Thyroid gland (tissue), 4 donors: ENCODE results near the gene TMEM271. TPM values are rescaled to one million over a fixed set of nuclear protein-coding genes. Genes with fewer than 3 reads are reported as not detected.

Experiments used
- DNase-seq, 2 donors: peaks; one replicate each; pipeline ENCODE4 v3.0.0-alpha.2; 2019
- H3K27ac ChIP-seq, 3 donors: fragments of 200-600 bp; sonication (generic); 1 replicate in 2 of 3; 2 replicates in 1 of 3; pipeline ENCODE4 v1.5.1; 2016 to 2019; ENCODE audit warnings: mild to moderate bottlenecking in 1 of 3, moderate library complexity in 1 of 3
- H3K27me3 ChIP-seq: fragments of 200-600 bp; sonication (generic); one replicate; pipeline ENCODE4 v1.5.1; 2019
- H3K36me3 ChIP-seq, 2 donors: fragments of 200-600 bp; sonication (generic); one replicate each; pipeline ENCODE4 v1.5.1; 2016 to 2019
- H3K4me1 ChIP-seq, 2 donors: fragments of 200-600 bp; sonication (generic); one replicate each; pipeline ENCODE4 v1.5.1; 2017 to 2019
- H3K4me3 ChIP-seq, 3 donors: fragments of 200-600 bp; sonication (generic); replicated peaks in 1 of 3; 1 replicate in 2 of 3; 2 replicates in 1 of 3; pipeline ENCODE4 v1.5.1; 2016; ENCODE audit warnings: mild to moderate bottlenecking in 1 of 3
- H3K9me3 ChIP-seq: fragments of 200-600 bp; sonication (generic); one replicate; pipeline ENCODE4 v1.5.1; 2017
- POLR2A ChIP-seq, 2 donors: fragments of 450-650 bp; IDR thresholded peaks; one replicate each; pipeline ENCODE4 v1.6.1; 2017; ENCODE audit warnings: antibody characterized with exemption in 2 of 2, mild to moderate bottlenecking in 2 of 2, moderate library complexity in 1 of 2
- WGBS, 2 donors: methylation state at CpG; one replicate each; pipeline ENCODE4 v1.1.5; 2017; 5-methylcytosine and 5-hydroxymethylcytosine counted together
- intact Hi-C: fragments of 100-400 bp; cut with DNase I; formaldehyde crosslinking; loops from one replicate; pipeline ENCODE4 v1.15.1; 2023
- total RNA-seq, 4 donors: library from RNA; depleted of rRNA; stranded (reverse); fragments of >200 nt; gene quantifications; one replicate each; pipeline ENCODE4 v1.2.3, GENCODE V29; 2016
- TF ChIP-seq, protein P1 (sequence below), 6 experiments: fragments of 200-600 bp in 3 of 6; fragments of 450-650 bp in 3 of 6; sonication (generic) in 3 of 6; IDR thresholded peaks; one replicate each; pipeline ENCODE4 v1.5.1; 2016 to 2019; ENCODE audit warnings: antibody characterized with exemption in 6 of 6, mild to moderate bottlenecking in 2 of 6, inconsistent platforms in 1 of 6, moderate library complexity in 1 of 6

TMEM271 gene
- total RNA-seq, 4 donors from 2014 or later: not detected

DNA sequence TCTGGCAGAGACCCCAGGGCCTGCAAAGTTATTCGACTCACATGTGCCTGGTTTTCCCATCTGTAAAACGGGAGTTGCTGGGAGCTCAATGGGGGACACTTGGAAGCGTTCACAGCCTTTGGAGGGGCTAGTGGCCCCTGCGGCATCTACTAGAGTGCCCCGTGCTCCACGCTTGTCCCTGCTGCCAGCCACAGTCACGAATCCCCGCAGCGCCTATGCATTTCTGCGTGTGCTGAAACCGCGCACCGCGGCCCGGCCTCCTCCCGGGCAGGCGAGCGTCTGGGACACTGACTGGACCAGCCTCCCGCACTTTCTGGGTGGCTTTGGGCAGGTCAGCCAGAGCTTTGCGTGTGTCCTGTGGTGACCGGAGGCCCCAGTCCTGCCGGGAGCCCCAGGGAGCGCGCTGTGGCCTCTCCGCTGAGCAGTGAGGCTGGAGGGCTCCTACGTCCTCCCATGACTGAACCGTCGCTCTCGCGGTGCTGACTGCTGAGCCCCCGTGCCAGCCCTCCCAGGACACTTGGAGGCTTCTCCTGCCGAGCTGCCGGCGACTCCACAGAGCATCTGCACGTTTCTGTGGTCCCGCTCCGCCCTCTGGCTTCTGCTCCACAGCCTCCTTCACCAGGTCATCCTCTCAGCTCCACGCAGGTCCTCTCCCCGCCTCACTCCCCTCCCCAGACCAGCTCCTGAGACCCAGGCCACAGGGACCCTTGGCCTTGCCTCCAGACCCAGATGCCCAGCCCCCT lies 40.7 kb downstream of the TMEM271 start:
- H3K9me3 ChIP-seq: no peaks in the 10 kb centered on the region
- no peak for TF ChIP-seq POLR2A (IDR thresholded peaks at IDR 0.05)
- TF ChIP-seq, protein P1, sequence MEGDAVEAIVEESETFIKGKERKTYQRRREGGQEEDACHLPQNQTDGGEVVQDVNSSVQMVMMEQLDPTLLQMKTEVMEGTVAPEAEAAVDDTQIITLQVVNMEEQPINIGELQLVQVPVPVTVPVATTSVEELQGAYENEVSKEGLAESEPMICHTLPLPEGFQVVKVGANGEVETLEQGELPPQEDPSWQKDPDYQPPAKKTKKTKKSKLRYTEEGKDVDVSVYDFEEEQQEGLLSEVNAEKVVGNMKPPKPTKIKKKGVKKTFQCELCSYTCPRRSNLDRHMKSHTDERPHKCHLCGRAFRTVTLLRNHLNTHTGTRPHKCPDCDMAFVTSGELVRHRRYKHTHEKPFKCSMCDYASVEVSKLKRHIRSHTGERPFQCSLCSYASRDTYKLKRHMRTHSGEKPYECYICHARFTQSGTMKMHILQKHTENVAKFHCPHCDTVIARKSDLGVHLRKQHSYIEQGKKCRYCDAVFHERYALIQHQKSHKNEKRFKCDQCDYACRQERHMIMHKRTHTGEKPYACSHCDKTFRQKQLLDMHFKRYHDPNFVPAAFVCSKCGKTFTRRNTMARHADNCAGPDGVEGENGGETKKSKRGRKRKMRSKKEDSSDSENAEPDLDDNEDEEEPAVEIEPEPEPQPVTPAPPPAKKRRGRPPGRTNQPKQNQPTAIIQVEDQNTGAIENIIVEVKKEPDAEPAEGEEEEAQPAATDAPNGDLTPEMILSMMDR (IDR thresholded peaks at IDR 0.05): no peak
- no peak overlapping the region for H3K4me3 ChIP-seq
- no peak for DNase-seq
- intact Hi-C loops: no loop called here
- H3K36me3 ChIP-seq: peaks cover 12 to 37% of the 10 kb centered on the region in 2 donors
- H3K27ac ChIP-seq: no peak overlapping the region
- H3K4me1 ChIP-seq: no peaks in the 10 kb centered on the region
- WGBS, 2 donors: 96% methylated on average over 34 to 37 of the region's 39 CpGs
- no peaks in the 10 kb centered on the region for H3K27me3 ChIP-seq

DNA sequence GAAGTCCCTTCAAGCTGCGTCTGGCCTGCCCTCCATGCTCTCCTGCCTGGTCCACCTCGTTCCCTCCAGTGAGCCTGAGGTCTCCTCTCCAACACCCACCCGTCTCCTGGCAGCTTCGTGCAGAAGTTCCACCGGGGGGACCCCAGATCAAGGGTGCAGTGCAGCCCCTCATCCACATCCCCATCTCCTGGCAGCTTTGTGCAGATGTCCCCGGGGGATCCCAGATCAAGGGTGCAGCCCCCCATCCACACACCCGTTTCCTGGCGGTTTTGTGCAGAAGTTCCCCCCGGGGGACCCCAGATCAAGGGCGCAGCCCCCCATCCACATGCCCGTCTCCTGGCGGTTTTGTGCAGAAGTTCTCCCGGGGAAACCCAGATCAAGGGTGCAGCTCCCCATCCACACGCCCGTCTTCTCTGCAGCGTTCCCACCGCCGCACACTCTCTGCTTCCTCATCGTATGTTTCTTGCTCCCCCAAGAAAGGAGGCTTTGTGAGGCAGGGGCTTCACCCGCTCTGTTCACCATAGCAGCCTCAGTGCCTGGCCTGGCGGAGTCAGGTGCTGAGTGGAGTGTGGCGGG lies 41.4 kb downstream of the TMEM271 start:
- no peak for TF ChIP-seq POLR2A (IDR thresholded peaks at IDR 0.05)
- TF ChIP-seq, protein P1 (IDR thresholded peaks at IDR 0.05): no peak

DNA sequence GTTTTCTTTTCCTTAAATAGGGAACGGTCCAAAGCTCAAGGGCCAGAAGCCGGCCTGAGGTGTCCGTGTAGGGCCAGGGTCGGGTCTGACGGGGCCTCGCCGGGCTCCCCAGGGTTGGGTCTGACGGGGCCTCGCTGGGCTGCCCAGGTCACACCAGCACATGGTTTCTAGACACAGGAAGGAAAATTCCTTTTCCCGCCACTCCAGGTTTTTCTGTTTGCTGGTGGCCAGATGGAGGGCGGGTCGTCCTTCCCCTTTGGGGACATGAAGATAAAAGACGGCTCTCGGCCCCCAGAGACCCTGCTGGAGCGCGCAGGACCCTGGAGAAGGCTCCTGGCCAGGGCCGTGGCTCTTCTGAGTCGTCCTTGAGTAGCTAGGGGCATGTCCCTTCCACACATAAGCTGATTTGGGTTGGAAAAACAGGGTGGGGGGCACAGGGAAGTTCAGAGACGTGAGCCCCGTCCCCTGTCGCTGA lies 42.0 kb downstream of the TMEM271 start:
- no peak overlapping the region for H3K27ac ChIP-seq
- H3K4me1 ChIP-seq: no peaks in the 10 kb centered on the region
- WGBS, 2 donors: 96 to 97% methylated on average over 21 of the region's 21 CpGs
- no peaks in the 10 kb centered on the region for H3K9me3 ChIP-seq
- no peaks in the 10 kb centered on the region for H3K27me3 ChIP-seq
- no peak overlapping the region for H3K4me3 ChIP-seq
- intact Hi-C loops: no loop called here
- TF ChIP-seq POLR2A (IDR thresholded peaks at IDR 0.05): no peak
- TF ChIP-seq, protein P1 (IDR thresholded peaks at IDR 0.05): no peak
- H3K36me3 ChIP-seq: peaks cover 12 to 40% of the 10 kb centered on the region in 2 donors
- no peak for DNase-seq

More for the DNA sequence above, 41.4 kb downstream of the TMEM271 start:
- no peak overlapping the region for H3K27ac ChIP-seq
- intact Hi-C loops: no loop called here
- H3K27me3 ChIP-seq: no peaks in the 10 kb centered on the region
- no peaks in the 10 kb centered on the region for H3K9me3 ChIP-seq
- 89 to 95% methylated on average over 19 to 21 of the region's 22 CpGs for WGBS, 2 donors
- H3K36me3 ChIP-seq: peaks cover 12 to 40% of the 10 kb centered on the region in 2 donors
- no peak for DNase-seq
- no peak overlapping the region for H3K4me3 ChIP-seq
- H3K4me1 ChIP-seq: no peaks in the 10 kb centered on the region

DNA sequence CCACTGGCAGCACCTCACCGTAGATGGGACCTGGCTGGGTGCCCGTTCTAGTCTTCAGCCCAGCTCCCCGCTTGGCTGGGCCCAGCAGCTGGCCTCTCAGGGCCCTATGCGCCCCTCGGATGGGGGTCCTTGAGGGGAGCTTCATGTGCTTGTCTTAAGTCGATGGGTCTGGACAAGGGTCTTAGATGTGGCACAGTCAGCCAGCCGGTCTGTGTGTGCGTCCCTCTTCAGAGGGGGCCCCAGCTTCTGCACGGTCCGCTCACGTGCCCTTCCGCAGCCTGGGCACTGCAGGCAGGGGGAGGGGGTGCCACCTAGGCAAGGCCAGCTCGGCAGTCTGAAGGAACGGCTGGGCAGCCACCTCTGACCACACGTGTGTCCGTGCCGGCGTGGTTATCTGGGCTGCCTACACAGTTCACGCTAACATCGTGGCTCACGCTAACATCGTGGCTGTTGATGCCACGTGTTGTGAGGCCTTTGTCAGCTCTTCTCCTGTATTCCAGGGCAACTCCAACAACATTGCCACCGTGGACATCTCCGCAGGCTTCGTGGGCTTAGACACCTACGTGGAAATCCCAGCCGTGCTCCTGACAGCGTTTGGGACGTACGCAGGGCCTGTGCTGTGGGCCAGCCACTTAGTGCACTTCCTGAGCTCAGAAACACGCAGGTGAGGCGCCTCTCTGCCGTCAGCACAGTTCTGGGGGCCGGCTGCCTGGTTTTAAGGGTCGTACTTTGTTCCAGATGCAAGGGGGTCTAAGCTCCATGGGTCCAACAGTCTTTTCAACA lies 42.6 kb downstream of the TMEM271 start:
- H3K4me3 ChIP-seq: no peak overlapping the region
- peaks cover 12 to 43% of the 10 kb centered on the region in 2 donors for H3K36me3 ChIP-seq
- intact Hi-C loops: no loop called here
- TF ChIP-seq, protein P1 (IDR thresholded peaks at IDR 0.05): no peak
- TF ChIP-seq POLR2A (IDR thresholded peaks at IDR 0.05): no peak
- WGBS, 2 donors: 93 to 99% methylated on average over 22 to 28 of the region's 36 CpGs
- DNase-seq: no peak
- no peaks in the 10 kb centered on the region for H3K27me3 ChIP-seq
- H3K27ac ChIP-seq: no peak overlapping the region
- H3K4me1 ChIP-seq: no peaks in the 10 kb centered on the region
- no peaks in the 10 kb centered on the region for H3K9me3 ChIP-seq
